Spleen (tissue), 7 donors: ENCODE data around the gene GPR21.

Source experiments
- CTCF ChIP-seq, 11 experiments: fragments of 200-600 bp in 7 of 11; fragments of 450-650 bp in 4 of 11; sonication (generic) in 4 of 11; IDR thresholded peaks in 8 of 11; conservative IDR thresholded peaks in 3 of 11; 1 replicate in 7 of 11; 2 replicates in 4 of 11; pipeline versions ENCODE4 v1.4.0 to v1.8.0; 2016 to 2021; ENCODE audit warnings: antibody characterized with exemption in 11 of 11, inconsistent platforms in 4 of 11, mild to moderate bottlenecking in 1 of 11
- POLR2AphosphoS5 ChIP-seq, 3 donors: sonication (generic); formaldehyde crosslinking; IDR thresholded peaks; one replicate each; pipeline ENCODE4 v1.5.1; 2017; ENCODE audit warnings: antibody characterized with exemption in 3 of 3
- donor health status: DM: no; HTN: no; CAD: no; lungs with moderate emphysema.
- donor health status: DM: no; HTN: no; CAD: no.
- donor health status: DM: no; HTN: no; CAD: no.

DNA sequence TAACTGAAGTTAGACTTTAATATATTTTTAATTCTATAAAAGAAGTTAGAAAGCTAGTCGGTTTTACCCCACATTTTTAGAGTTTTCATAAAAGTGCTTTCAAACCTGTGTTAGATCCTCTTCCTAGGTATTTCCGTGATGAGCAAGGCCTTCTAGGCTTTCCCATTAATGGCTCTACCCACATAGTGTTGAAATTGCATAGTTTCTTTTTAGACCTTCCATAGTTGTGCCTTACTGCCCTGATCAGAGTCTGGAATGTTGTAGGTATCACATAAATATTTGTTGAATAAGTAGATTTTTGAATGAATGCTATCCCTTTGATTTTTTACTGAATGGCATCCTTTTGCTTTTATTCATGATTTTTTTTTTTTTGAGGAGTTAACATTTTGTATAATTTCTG lies 45.3 kb upstream of the GPR21 start:
- TF ChIP-seq CTCF (IDR thresholded peaks at IDR 0.05 in 8 of 11, conservative IDR thresholded peaks at IDR 0.05 in 3 of 11): no peak
- no peak for TF ChIP-seq POLR2AphosphoS5 (IDR thresholded peaks at IDR 0.05)
